ENCODE measurements around the gene TBXAS1.

DNA sequence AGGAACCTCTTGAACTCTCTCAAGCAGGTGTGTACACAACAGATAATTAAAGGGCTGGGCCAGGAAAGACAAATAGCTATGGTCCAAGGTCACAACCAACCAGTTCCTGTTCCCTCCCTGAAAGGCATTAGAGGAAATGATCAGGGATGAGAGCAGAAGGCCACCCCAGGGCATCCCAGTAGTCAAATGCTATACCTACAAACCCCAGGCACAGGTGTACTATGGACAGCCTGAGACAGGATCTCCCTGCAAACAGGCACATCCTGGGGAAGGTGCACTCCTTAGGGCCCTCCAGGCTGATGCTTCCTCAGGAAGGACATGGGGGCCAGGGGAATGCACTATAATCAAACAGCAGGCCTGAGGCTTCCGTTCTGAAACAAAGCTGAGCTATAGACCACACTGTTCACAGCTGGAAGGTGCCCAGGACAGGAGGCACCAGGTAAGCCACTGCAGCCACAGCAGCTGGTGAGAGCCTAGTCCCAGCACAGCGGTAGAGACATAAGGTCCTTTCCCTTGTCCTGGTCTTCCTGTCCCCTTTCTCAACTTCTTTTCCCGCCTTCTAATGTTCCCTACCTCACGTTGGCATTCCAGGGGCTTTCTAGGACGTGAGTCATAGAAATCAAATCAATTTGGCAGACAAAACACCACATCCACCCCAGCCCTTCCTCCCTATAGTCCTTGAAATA is 220.4 kb downstream of the TBXAS1 start:
- no peak for TF ChIP-seq EP300 (conservative IDR thresholded peaks at IDR 0.05; ENCODE audit: poor library complexity, severe bottlenecking)
- TF ChIP-seq, protein P1, sequence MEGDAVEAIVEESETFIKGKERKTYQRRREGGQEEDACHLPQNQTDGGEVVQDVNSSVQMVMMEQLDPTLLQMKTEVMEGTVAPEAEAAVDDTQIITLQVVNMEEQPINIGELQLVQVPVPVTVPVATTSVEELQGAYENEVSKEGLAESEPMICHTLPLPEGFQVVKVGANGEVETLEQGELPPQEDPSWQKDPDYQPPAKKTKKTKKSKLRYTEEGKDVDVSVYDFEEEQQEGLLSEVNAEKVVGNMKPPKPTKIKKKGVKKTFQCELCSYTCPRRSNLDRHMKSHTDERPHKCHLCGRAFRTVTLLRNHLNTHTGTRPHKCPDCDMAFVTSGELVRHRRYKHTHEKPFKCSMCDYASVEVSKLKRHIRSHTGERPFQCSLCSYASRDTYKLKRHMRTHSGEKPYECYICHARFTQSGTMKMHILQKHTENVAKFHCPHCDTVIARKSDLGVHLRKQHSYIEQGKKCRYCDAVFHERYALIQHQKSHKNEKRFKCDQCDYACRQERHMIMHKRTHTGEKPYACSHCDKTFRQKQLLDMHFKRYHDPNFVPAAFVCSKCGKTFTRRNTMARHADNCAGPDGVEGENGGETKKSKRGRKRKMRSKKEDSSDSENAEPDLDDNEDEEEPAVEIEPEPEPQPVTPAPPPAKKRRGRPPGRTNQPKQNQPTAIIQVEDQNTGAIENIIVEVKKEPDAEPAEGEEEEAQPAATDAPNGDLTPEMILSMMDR (IDR thresholded peaks at IDR 0.05; ENCODE audit: poor library complexity, severe bottlenecking), result no peak
- TF ChIP-seq POLR2AphosphoS5 (IDR thresholded peaks at IDR 0.05), result no peak

Data from neural cell (in vitro differentiated cells).